ENCODE measurements around the gene BTN3A1.

GRCh38 chr6:26354162-26354561, 47.9 kb upstream of the BTN3A1 start:
- TF ChIP-seq, protein P1, sequence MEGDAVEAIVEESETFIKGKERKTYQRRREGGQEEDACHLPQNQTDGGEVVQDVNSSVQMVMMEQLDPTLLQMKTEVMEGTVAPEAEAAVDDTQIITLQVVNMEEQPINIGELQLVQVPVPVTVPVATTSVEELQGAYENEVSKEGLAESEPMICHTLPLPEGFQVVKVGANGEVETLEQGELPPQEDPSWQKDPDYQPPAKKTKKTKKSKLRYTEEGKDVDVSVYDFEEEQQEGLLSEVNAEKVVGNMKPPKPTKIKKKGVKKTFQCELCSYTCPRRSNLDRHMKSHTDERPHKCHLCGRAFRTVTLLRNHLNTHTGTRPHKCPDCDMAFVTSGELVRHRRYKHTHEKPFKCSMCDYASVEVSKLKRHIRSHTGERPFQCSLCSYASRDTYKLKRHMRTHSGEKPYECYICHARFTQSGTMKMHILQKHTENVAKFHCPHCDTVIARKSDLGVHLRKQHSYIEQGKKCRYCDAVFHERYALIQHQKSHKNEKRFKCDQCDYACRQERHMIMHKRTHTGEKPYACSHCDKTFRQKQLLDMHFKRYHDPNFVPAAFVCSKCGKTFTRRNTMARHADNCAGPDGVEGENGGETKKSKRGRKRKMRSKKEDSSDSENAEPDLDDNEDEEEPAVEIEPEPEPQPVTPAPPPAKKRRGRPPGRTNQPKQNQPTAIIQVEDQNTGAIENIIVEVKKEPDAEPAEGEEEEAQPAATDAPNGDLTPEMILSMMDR (conservative IDR thresholded peaks at IDR 0.05; ENCODE audit: low read length), result no peak
- no peak for TF ChIP-seq EZH2phosphoT487 (IDR thresholded peaks at IDR 0.05; ENCODE audit: borderline replicate concordance, low read depth, low read length)

All from OCI-LY7 (cell line).